ENCODE measurements around the gene UBE3D. TPM values are rescaled to one million over a fixed set of nuclear protein-coding genes. Genes with fewer than 3 reads are reported as not detected.

The UBE3D gene, protein sequence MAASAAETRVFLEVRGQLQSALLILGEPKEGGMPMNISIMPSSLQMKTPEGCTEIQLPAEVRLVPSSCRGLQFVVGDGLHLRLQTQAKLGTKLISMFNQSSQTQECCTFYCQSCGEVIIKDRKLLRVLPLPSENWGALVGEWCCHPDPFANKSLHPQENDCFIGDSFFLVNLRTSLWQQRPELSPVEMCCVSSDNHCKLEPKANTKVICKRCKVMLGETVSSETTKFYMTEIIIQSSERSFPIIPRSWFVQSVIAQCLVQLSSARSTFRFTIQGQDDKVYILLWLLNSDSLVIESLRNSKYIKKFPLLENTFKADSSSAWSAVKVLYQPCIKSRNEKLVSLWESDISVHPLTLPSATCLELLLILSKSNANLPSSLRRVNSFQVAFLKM
- total RNA-seq: 1 to 10 TPM; 1.9 to 3.1 (median 2.6) TPM
- polyA plus RNA-seq: 1 to 10 TPM; 2.1 to 4.6 TPM
- long read RNA-seq, donor 1, partial matches to known transcripts: 0 of 2 reads
- long read RNA-seq, donor 1, other reads (novel, unspliced or antisense): 0 of 2 reads
- long read RNA-seq, donor 2, partial matches to known transcripts: 0 of 3 reads
- long read RNA-seq, donor 2, other reads (novel, unspliced or antisense): 1 of 3 reads
- long read RNA-seq, donor 3, partial matches to known transcripts: 0 of 5 reads
- long read RNA-seq, donor 3, other reads (novel, unspliced or antisense): 1 of 5 reads

DNA sequence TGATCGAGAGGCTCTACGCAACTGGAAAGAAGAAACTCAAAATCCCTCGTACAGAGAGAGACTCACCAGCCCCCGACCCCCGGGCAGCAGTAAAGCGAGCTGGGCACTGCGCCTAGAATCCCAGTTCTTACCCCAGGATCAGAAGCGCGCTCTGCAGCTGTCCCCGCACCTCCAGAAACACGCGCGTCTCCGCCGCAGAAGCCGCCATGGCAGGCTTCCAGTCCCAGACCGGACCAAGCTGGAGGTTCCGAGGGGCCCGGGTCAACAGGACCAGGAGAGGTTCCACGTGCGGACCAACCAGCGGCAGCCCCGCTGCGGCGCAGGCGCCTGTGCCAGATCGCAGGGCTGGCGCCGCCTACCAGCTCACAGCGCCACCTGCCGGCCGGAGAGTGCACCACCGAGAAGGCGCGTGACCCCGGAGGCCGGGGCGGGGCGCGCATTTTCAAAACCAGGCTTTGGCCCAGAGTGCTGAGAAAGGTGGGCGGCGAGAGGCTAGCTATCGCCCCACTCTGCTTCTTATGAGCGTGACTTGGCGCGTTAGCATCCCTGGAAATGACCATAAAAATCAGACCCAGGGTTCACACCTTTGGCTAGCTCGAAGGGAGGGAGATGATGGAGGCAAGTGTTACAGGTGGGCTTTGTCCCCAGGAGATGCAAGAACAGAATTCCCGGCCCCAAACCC, at the start of gene UBE3D:
UBE3D (minus strand) TSS at position 331 of the 682 bp plus-strand sequence; CDS start at position 208, 123 bp downstream.
- intact Hi-C loops (cut with DNase I): loop anchor here (2.0 to 10.0 kb wide), 10 partner anchors 47 to 789 kb away; partner anchors contain the start of genes PGM3 (in 4 of the 10), RWDD2A (in 4 of the 10), PRSS35 (in 2 of the 10) and CYB5R4 (in 1 of the 10)
- ATAC-seq (peak; percentile 82 to 93 (median 88)), DNase-seq (peak; percentile 87 to 92)
- H3K4me1 ChIP-seq: peaks cover 0 to 41% (median 24%) of the 10 kb centered on the region in 9 donors
- WGBS, 2 donors: 2 to 3% methylated on average over 48 of the region's 48 CpGs
- H3K9me3 ChIP-seq: no peaks in the 10 kb centered on the region
- H3K4me3 ChIP-seq: peak within 1 kb of the TSS; percentile 37 to 87 (median 77)
- H3K36me3 ChIP-seq: no peaks in the 10 kb centered on the region
- H3K27me3 ChIP-seq: no peaks in the 10 kb centered on the region
- H3K27ac ChIP-seq: peak within 1 kb of the TSS in 8 of 10 donors; percentile 10 to 67 (median 50)
- TF ChIP-seq, protein P1, sequence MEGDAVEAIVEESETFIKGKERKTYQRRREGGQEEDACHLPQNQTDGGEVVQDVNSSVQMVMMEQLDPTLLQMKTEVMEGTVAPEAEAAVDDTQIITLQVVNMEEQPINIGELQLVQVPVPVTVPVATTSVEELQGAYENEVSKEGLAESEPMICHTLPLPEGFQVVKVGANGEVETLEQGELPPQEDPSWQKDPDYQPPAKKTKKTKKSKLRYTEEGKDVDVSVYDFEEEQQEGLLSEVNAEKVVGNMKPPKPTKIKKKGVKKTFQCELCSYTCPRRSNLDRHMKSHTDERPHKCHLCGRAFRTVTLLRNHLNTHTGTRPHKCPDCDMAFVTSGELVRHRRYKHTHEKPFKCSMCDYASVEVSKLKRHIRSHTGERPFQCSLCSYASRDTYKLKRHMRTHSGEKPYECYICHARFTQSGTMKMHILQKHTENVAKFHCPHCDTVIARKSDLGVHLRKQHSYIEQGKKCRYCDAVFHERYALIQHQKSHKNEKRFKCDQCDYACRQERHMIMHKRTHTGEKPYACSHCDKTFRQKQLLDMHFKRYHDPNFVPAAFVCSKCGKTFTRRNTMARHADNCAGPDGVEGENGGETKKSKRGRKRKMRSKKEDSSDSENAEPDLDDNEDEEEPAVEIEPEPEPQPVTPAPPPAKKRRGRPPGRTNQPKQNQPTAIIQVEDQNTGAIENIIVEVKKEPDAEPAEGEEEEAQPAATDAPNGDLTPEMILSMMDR (IDR thresholded peaks at IDR 0.05): peak; percentile 95 to 100 (median 99)

DNA sequence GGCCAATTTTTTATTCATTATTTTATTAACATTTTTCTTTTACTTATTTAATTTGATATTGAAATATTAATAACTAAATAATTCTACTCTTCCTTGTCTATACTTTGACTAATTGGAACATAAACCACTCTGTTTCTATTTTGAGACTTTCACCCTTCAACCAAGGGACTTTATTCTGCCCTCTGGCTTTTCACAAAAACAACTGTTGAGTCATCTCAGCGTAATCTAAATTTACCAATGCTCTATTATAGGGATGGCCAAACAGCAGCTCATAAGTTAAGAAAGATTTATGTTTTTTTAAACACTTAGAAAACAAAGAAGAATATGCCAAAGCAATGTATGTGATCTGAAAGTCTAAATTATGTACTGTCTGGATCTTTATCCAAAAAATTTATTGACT, 48.5 kb upstream of the UBE3D start:
- peak in 2 of 8 donors; percentile 51 to 65 for ATAC-seq
- 68 to 82% methylated on average over 1 of the region's 1 CpG for WGBS, 2 donors
- Histone ChIP-seq H3K27me3 (no peaks in the 10 kb centered on the region), H3K4me3 (no peak overlapping the region), H3K4me1 (peaks cover 0 to 7% (median 0%) of the 10 kb centered on the region in 9 donors), H3K27ac (no peak overlapping the region), H3K9me3 (no peaks in the 10 kb centered on the region), H3K36me3 (peaks cover 0 to 70% (median 17%) of the 10 kb centered on the region in 9 donors)
- TF ChIP-seq, protein P1 (IDR thresholded peaks at IDR 0.05): no peak
- DNase-seq: no peak
- intact Hi-C loops (cut with DNase I): loop anchor here in 1 of 10 donors (5.0 kb wide), 1 partner anchor 47 kb away; the partner anchor contains the start of genes DOP1A and UBE3D

DNA sequence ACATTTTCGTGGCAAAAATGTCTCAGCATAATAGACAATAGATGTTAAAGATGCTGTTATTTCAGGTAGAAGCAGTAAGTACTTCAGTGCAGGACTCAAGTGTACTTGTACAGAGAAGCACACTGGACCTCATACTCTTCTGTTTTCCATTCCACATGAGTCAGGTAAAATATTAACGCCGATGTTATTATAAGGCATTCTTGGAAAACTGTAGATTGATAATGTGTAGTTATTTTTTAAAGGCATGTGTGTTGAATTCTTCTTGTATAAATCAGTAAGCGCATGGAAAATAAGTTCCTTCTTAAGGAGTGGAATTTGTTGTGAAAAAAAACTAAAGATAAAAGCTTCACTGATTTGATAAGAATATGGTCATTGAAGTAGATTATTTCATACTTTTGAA, 47.6 kb upstream of the UBE3D start:
- no peak for ATAC-seq
- WGBS, 2 donors: 82 to 83% methylated on average over 4 of the region's 4 CpGs
- intact Hi-C loops (cut with DNase I): loop anchor here in 1 of 10 donors (5.0 kb wide), 1 partner anchor 46 kb away; the partner anchor contains the start of genes DOP1A and UBE3D

More for the DNA sequence above, 47.6 kb upstream of the UBE3D start:
- Histone ChIP-seq H3K4me1 (peaks cover 0 to 7% (median 0%) of the 10 kb centered on the region in 9 donors), H3K4me3 (no peak overlapping the region), H3K27me3 (no peaks in the 10 kb centered on the region), H3K36me3 (peaks cover 0 to 71% (median 19%) of the 10 kb centered on the region in 9 donors), H3K9me3 (no peaks in the 10 kb centered on the region), H3K27ac (no peak overlapping the region)
- TF ChIP-seq, protein P1 (IDR thresholded peaks at IDR 0.05): no peak
- no peak for DNase-seq
